Fibroblast of lung (primary cell): ENCODE measurements around the gene CRYBA4. TPM values are rescaled to one million over a fixed set of nuclear protein-coding genes. Genes with fewer than 3 reads are reported as not detected.

Experiments used
- DNase-seq, 2 donors: peaks; one replicate each; pipeline versions ENCODE4 v3.0.0 to v3.0.0-alpha.2; 2010; ENCODE audit warnings: low read depth in 2 of 2
- H2AFZ ChIP-seq: 2 replicates; pipeline ENCODE4 v1.5.1; 2012; ENCODE audit warnings: low read length, control low read depth, inconsistent platforms
- H3K27ac ChIP-seq: 2 replicates; pipeline ENCODE4 v1.5.1; 2011; ENCODE audit warnings: low read length, control low read depth; ENCODE audit not compliant: insufficient read depth
- H3K27me3 ChIP-seq: 2 replicates; pipeline ENCODE4 v1.5.1; 2011; ENCODE audit warnings: mild to moderate bottlenecking, low read length; ENCODE audit not compliant: control insufficient read depth, insufficient read depth
- H3K36me3 ChIP-seq: 2 replicates; pipeline ENCODE4 v1.5.1; 2011; ENCODE audit warnings: low read length; ENCODE audit not compliant: control insufficient read depth, insufficient read depth
- H3K4me1 ChIP-seq: 2 replicates; pipeline ENCODE4 v1.5.1; 2011; ENCODE audit warnings: low read length; ENCODE audit not compliant: control insufficient read depth, insufficient read depth; ENCODE audit errors: extremely low read depth
- H3K4me2 ChIP-seq: 2 replicates; pipeline ENCODE4 v1.5.1; 2011; ENCODE audit warnings: low read length, control low read depth; ENCODE audit not compliant: insufficient read depth; ENCODE audit errors: extremely low read depth
- H3K4me3 ChIP-seq, 4 experiments: fragments of 200-600 bp in 1 of 4; sonication (generic) in 1 of 4; replicated peaks in 1 of 4; 2 replicates each; pipeline ENCODE4 v1.5.1; 2011 to 2016; ENCODE audit warnings: low read length in 4 of 4, low read depth in 3 of 4, mild to moderate bottlenecking in 3 of 4, control low read depth in 2 of 4, inconsistent platforms in 1 of 4, mixed read lengths in 1 of 4; ENCODE audit not compliant: insufficient read depth in 1 of 4; ENCODE audit errors: control extremely low read depth in 1 of 4
- H3K79me2 ChIP-seq: 2 replicates; pipeline ENCODE4 v1.5.1; 2012; ENCODE audit warnings: mild to moderate bottlenecking, low read length, inconsistent platforms; ENCODE audit not compliant: control insufficient read depth, insufficient read depth
- H3K9ac ChIP-seq: 2 replicates; pipeline ENCODE4 v1.5.1; 2011; ENCODE audit warnings: mild to moderate bottlenecking, low read length, control low read depth; ENCODE audit not compliant: insufficient read depth
- H3K9me3 ChIP-seq: 2 replicates; pipeline ENCODE4 v1.5.1; 2012; ENCODE audit warnings: low read depth, low read length; ENCODE audit not compliant: control insufficient read depth, insufficient read depth
- H4K20me1 ChIP-seq: 2 replicates; pipeline ENCODE4 v1.5.1; 2011; ENCODE audit warnings: low read length; ENCODE audit not compliant: control insufficient read depth, insufficient read depth; ENCODE audit errors: extremely low read depth
- CTCF ChIP-seq, 2 donors: IDR thresholded peaks in 1 of 2; conservative IDR thresholded peaks in 1 of 2; 1 replicate in 1 of 2; 2 replicates in 1 of 2; pipeline ENCODE4 v1.5.1; 2011 to 2012; ENCODE audit warnings: low read length in 2 of 2, control low read depth in 1 of 2, inconsistent platforms in 1 of 2, low read depth in 1 of 2, mild to moderate bottlenecking in 1 of 2
- EZH2 ChIP-seq: IDR thresholded peaks from 2 replicates; pipeline ENCODE4 v1.5.1; 2012; ENCODE audit warnings: low read length, control low read depth, mild to moderate bottlenecking; ENCODE audit errors: missing control alignments
- polyA plus RNA-seq, 2 donors: library from polyadenylated mRNA; depleted of rRNA in 1 of 2; stranded (reverse) in 1 of 2; unstranded in 1 of 2; fragments of >200 nt; gene quantifications; 2 replicates each; pipeline ENCODE4 v1.2.1, GENCODE V29; 2011 to 2012; ENCODE audit warnings: missing spikeins in 1 of 2
- total RNA-seq: library from RNA; depleted of rRNA; stranded (reverse); fragments of >200 nt; gene quantifications from 2 replicates; pipeline ENCODE4 v1.2.1, GENCODE V29; 2014

CRYBA4 gene
- total and polyA plus RNA-seq, 2 donors (not counting 1 experiment from before 2014, with no cell fraction given) = not detected

- Histone ChIP-seq H3K27ac (no peak overlapping the region), H4K20me1 (no peaks in the 10 kb centered on the region)
Measured at GRCh38 chr22:26576026-26576680, 45.6 kb upstream of the CRYBA4 start.

GRCh38 chr22:26577081-26577480, 44.7 kb upstream of the CRYBA4 start:
- H3K36me3 ChIP-seq = no peaks in the 10 kb centered on the region
- H2AFZ ChIP-seq = no peak overlapping the region
- no peaks in the 10 kb centered on the region for H3K4me1 ChIP-seq
- TF ChIP-seq EZH2 (no peak), CTCF (conservative IDR thresholded peaks at IDR 0.05 in 1 of 2, IDR thresholded peaks at IDR 0.05 in 1 of 2; ENCODE audit: low read depth in 1 of 2, low read length in 2 of 2) (no peak)
- H3K79me2 ChIP-seq = peaks cover 2% of the 10 kb centered on the region
- no peak overlapping the region for H3K4me2 ChIP-seq
- H4K20me1 ChIP-seq = no peaks in the 10 kb centered on the region
- H3K4me3 ChIP-seq = no peak overlapping the region
- no peak overlapping the region for H3K9ac ChIP-seq
- H3K27ac ChIP-seq = no peak overlapping the region
- no peaks in the 10 kb centered on the region for H3K27me3 ChIP-seq
- DNase-seq = no peak
- no peaks in the 10 kb centered on the region for H3K9me3 ChIP-seq

More at GRCh38 chr22:26576026-26576680, 45.6 kb upstream of the CRYBA4 start:
- no peaks in the 10 kb centered on the region for H3K4me1 ChIP-seq
- H3K27me3 ChIP-seq = no peaks in the 10 kb centered on the region
- no peak overlapping the region for H3K9ac ChIP-seq
- no peak overlapping the region for H2AFZ ChIP-seq
- TF ChIP-seq EZH2 (no peak), CTCF (conservative IDR thresholded peaks at IDR 0.05 in 1 of 2, IDR thresholded peaks at IDR 0.05 in 1 of 2; ENCODE audit: low read depth in 1 of 2, low read length in 2 of 2) (no peak)
- H3K36me3 ChIP-seq = no peaks in the 10 kb centered on the region
- peaks cover 2% of the 10 kb centered on the region for H3K79me2 ChIP-seq
- H3K9me3 ChIP-seq = no peaks in the 10 kb centered on the region
- peak in 1 of 2 donors; percentile 19 for DNase-seq
- no peak overlapping the region for H3K4me2 ChIP-seq
- H3K4me3 ChIP-seq = no peak overlapping the region

- H3K4me1 ChIP-seq = no peaks in the 10 kb centered on the region
- H3K27me3 ChIP-seq = no peaks in the 10 kb centered on the region
- no peak for DNase-seq
- H3K79me2 ChIP-seq = peaks cover 9% of the 10 kb centered on the region
- no peak for TF ChIP-seq CTCF (conservative IDR thresholded peaks at IDR 0.05 in 1 of 2, IDR thresholded peaks at IDR 0.05 in 1 of 2; ENCODE audit: low read depth in 1 of 2, low read length in 2 of 2)
- no peaks in the 10 kb centered on the region for H3K9me3 ChIP-seq
- no peak overlapping the region for H3K4me3 ChIP-seq
- H2AFZ ChIP-seq = no peak overlapping the region
- H3K36me3 ChIP-seq = no peaks in the 10 kb centered on the region
- H4K20me1 ChIP-seq = no peaks in the 10 kb centered on the region
- no peak overlapping the region for H3K9ac ChIP-seq
- H3K27ac ChIP-seq = no peak overlapping the region
- no peak overlapping the region for H3K4me2 ChIP-seq
Measured at GRCh38 chr22:26579331-26579886, 42.4 kb upstream of the CRYBA4 start.
